HEK293 (cell line): ENCODE measurements around the gene PAIP1.
"Not testable (repeated sequence)": the region's sequence is repeated elsewhere in the genome, so short reads cannot be mapped to it uniquely, and the experiment has no call there.

Experiments used
- CTCF ChIA-PET: fragments of 350-600 bp; formaldehyde crosslinking; extraction: SDS; loops from one replicate; lab custom pipeline; 2021; ENCODE audit warnings: antibody characterized with exemption; lab: Yijun Ruan, JAX
- POLR2A ChIA-PET: fragments of 300-600 bp; formaldehyde crosslinking; extraction: SDS; loops from one replicate; lab custom pipeline; 2020; ENCODE audit warnings: antibody characterized with exemption, inconsistent platforms; lab: Yijun Ruan, JAX
- H3K27ac ChIP-seq: fragments of 200-500 bp; sonication (Bioruptor generic); 2 replicates; pipeline ENCODE4 v1.5.1; 2014; ENCODE audit warnings: low read depth, low read length, control low read depth, inconsistent platforms; ENCODE audit errors: extremely low read depth
- H3K36me3 ChIP-seq, 2 experiments: fragments of 200-500 bp in 1 of 2; sonication (Bioruptor generic) in 1 of 2; 1 replicate in 1 of 2; 2 replicates in 1 of 2; pipeline ENCODE4 v1.5.1; 2014 to 2017; ENCODE audit warnings: inconsistent platforms in 2 of 2, low read length in 2 of 2; ENCODE audit not compliant: control insufficient read depth in 2 of 2, insufficient read depth in 1 of 2
- H3K4me1 ChIP-seq: fragments of 200-500 bp; sonication (Bioruptor generic); 2 replicates; pipeline ENCODE4 v1.5.1; 2014; ENCODE audit warnings: mild to moderate bottlenecking, low read length, inconsistent platforms; ENCODE audit not compliant: control insufficient read depth, insufficient read depth
- H3K4me3 ChIP-seq: 2 replicates; pipeline ENCODE4 v1.5.1; 2011; ENCODE audit warnings: low read depth, mild to moderate bottlenecking, control low read depth, low read length, moderate library complexity
- H3K9me3 ChIP-seq: fragments of 200-500 bp; sonication (Bioruptor generic); 2 replicates; pipeline ENCODE4 v1.5.1; 2014; ENCODE audit warnings: low read depth, low read length, inconsistent platforms; ENCODE audit not compliant: control insufficient read depth, insufficient read depth
- AEBP2 ChIP-seq: fragments of 450-650 bp; formaldehyde crosslinking; IDR thresholded peaks from 2 replicates; pipeline ENCODE4 v1.5.1; 2016; ENCODE audit warnings: missing biosample characterization, missing genetic modification characterization, borderline replicate concordance
- FEZF1 ChIP-seq: fragments of 450-650 bp; formaldehyde crosslinking; IDR thresholded peaks from 2 replicates; pipeline ENCODE4 v1.5.1; 2016; ENCODE audit warnings: missing biosample characterization, missing genetic modification characterization
- GLIS1 ChIP-seq: fragments of 450-650 bp; formaldehyde crosslinking; IDR thresholded peaks from 2 replicates; pipeline ENCODE4 v1.5.1; 2016; ENCODE audit warnings: missing biosample characterization, missing genetic modification characterization
- MYNN ChIP-seq: fragments of 450-650 bp; formaldehyde crosslinking; IDR thresholded peaks from 2 replicates; pipeline ENCODE4 v1.5.1; 2016; ENCODE audit warnings: missing biosample characterization, missing genetic modification characterization, borderline replicate concordance
- SETDB1 ChIP-seq: IDR thresholded peaks from one replicate; pipeline ENCODE4 v1.6.1; 2017; ENCODE audit warnings: mild to moderate bottlenecking, low read length, moderate library complexity, mixed read lengths; ENCODE audit not compliant: insufficient read length
- SP3 ChIP-seq: fragments of 450-650 bp; formaldehyde crosslinking; IDR thresholded peaks from 2 replicates; pipeline ENCODE4 v1.5.1; 2016; ENCODE audit warnings: missing biosample characterization, missing genetic modification characterization
- YY2 ChIP-seq: fragments of 450-650 bp; formaldehyde crosslinking; IDR thresholded peaks from 2 replicates; pipeline ENCODE4 v1.5.1; 2016; ENCODE audit warnings: missing biosample characterization, missing genetic modification characterization
- ZBTB17 ChIP-seq: fragments of 450-650 bp; formaldehyde crosslinking; IDR thresholded peaks from 2 replicates; pipeline ENCODE4 v1.5.1; 2016; ENCODE audit warnings: missing biosample characterization, missing genetic modification characterization
- ZBTB8A ChIP-seq: fragments of 450-650 bp; formaldehyde crosslinking; IDR thresholded peaks from 2 replicates; pipeline ENCODE4 v1.5.1; 2016; ENCODE audit warnings: missing biosample characterization, missing genetic modification characterization
- ZFHX2 ChIP-seq: fragments of 450-650 bp; formaldehyde crosslinking; conservative IDR thresholded peaks from 2 replicates; pipeline ENCODE4 v1.5.1; 2016; ENCODE audit warnings: missing biosample characterization, missing genetic modification characterization
- ZNF148 ChIP-seq: fragments of 450-650 bp; formaldehyde crosslinking; IDR thresholded peaks from 2 replicates; pipeline ENCODE4 v1.5.0; 2017; ENCODE audit warnings: missing biosample characterization, missing genetic modification characterization, borderline replicate concordance
- ZNF280D ChIP-seq: fragments of 450-650 bp; formaldehyde crosslinking; IDR thresholded peaks from 2 replicates; pipeline ENCODE4 v1.5.1; 2016; ENCODE audit warnings: missing biosample characterization, missing genetic modification characterization
- ZNF510 ChIP-seq: fragments of 450-650 bp; formaldehyde crosslinking; IDR thresholded peaks from 2 replicates; pipeline ENCODE4 v1.5.1; 2018; ENCODE audit warnings: mild to moderate bottlenecking, missing genetic modification characterization, missing biosample characterization; ENCODE audit not compliant: insufficient replicate concordance
- ZNF513 ChIP-seq: fragments of 450-650 bp; IDR thresholded peaks from 2 replicates; pipeline ENCODE4 v1.5.1; 2018; ENCODE audit warnings: missing biosample characterization, missing genetic modification characterization
- ZNF549 ChIP-seq: fragments of 450-650 bp; IDR thresholded peaks from 2 replicates; pipeline ENCODE4 v1.5.1; 2018; ENCODE audit warnings: missing biosample characterization, missing genetic modification characterization, mild to moderate bottlenecking, inconsistent platforms, moderate library complexity
- ZNF561 ChIP-seq: fragments of 450-650 bp; IDR thresholded peaks from 2 replicates; pipeline ENCODE4 v1.5.1; 2018; ENCODE audit warnings: missing biosample characterization, missing genetic modification characterization, borderline replicate concordance
- ZNF645 ChIP-seq: fragments of 450-650 bp; formaldehyde crosslinking; IDR thresholded peaks from 2 replicates; pipeline ENCODE4; 2016; ENCODE audit warnings: missing biosample characterization, missing genetic modification characterization
- ZNF670 ChIP-seq: fragments of 450-650 bp; formaldehyde crosslinking; IDR thresholded peaks from 2 replicates; pipeline ENCODE4 v1.5.1; 2016; ENCODE audit warnings: missing biosample characterization, missing genetic modification characterization, low read depth
- ZNF777 ChIP-seq: fragments of 450-650 bp; formaldehyde crosslinking; IDR thresholded peaks from 2 replicates; pipeline ENCODE4 v1.5.1; 2017; ENCODE audit warnings: missing biosample characterization, missing genetic modification characterization, borderline replicate concordance
- ZSCAN18 ChIP-seq: fragments of 450-650 bp; formaldehyde crosslinking; IDR thresholded peaks from 2 replicates; pipeline ENCODE4 v1.5.1; 2016; ENCODE audit warnings: missing biosample characterization, missing genetic modification characterization

The PAIP1 gene

GRCh38 chr5:43551731-43552130 is 5.1 kb downstream of the PAIP1 start (continued):
- TF ChIP-seq ZNF561 (tag by site-specific recombination) (no peak), ZNF645 (tag by site-specific recombination) (no peak), ZNF549 (no peak), ZFHX2 (tag by site-specific recombination) (no peak), ZNF280D (no peak), SETDB1 (no peak), ZNF510 (tag by site-specific recombination) (no peak), AEBP2 (tag by site-specific recombination) (no peak), ZBTB8A (no peak)

- POLR2A ChIA-PET, H3K4me3 ChIP-seq, H3K27ac ChIP-seq, H3K9me3 ChIP-seq, CTCF ChIA-PET, H3K4me1 ChIP-seq: not testable (repeated sequence)
- peaks cover 72 to 95% of the 10 kb centered on the region in 2 experiments for H3K36me3 ChIP-seq
Observed at GRCh38 chr5:43549272-43549671, 7.6 kb downstream of the PAIP1 start.

- ChIA-PET CTCF (interaction anchor here (0.5 to 1.2 kb wide), 4 partner anchors 8 to 471 kb away, joined by 3 to 9 read pairs (median 6); partner anchors contain the start of gene TMEM267), POLR2A (interaction anchor here (1.1 kb wide), 1 partner anchor 64 kb away, joined by 5 read pairs; the partner anchor contains the start of gene TMEM267)
- Histone ChIP-seq H3K9me3 (no peaks in the 10 kb centered on the region), H3K27ac (no peak overlapping the region), H3K36me3 (peaks cover 77 to 94% of the 10 kb centered on the region in 2 experiments), H3K4me1 (no peaks in the 10 kb centered on the region), H3K4me3 (no peak overlapping the region)
- TF ChIP-seq ZBTB17, result no peak
- TF ChIP-seq MYNN, result no peak
- no peak for TF ChIP-seq SP3 (tag by site-specific recombination)
- TF ChIP-seq YY2 (tag by site-specific recombination), result no peak
- no peak for TF ChIP-seq GLIS1 (tag by site-specific recombination)
- TF ChIP-seq ZNF777, result no peak
- no peak for TF ChIP-seq ZNF670 (tag by site-specific recombination)
- TF ChIP-seq ZNF513, result no peak
- no peak for TF ChIP-seq ZSCAN18
- TF ChIP-seq FEZF1 (tag by site-specific recombination), result no peak
- no peak for TF ChIP-seq ZNF645 (tag by site-specific recombination)
- TF ChIP-seq ZNF148, result no peak
Observed at GRCh38 chr5:43548358-43548757, 8.5 kb downstream of the PAIP1 start.
